SU-DHL-6 (cell line): ENCODE measurements around the gene AMY1C.
"Not testable (repeated sequence)": the region's sequence is repeated elsewhere in the genome, so short reads cannot be mapped to it uniquely, and the experiment has no call there.

ENCODE experiments used
- CTCF ChIP-seq: fragments of 200-600 bp; sonication (generic); IDR thresholded peaks from one replicate; pipeline ENCODE4 v1.5.1; 2017; ENCODE audit warnings: antibody characterized with exemption, mild to moderate bottlenecking, low read length, moderate library complexity; ENCODE audit not compliant: insufficient read depth, poor library complexity, severe bottlenecking
- EZH2phosphoT487 ChIP-seq: fragments of 200-600 bp; sonication (generic), shearing (Covaris generic); conservative IDR thresholded peaks from 2 replicates; pipeline ENCODE4 v1.6.1; 2018; ENCODE audit warnings: mild to moderate bottlenecking, antibody characterized with exemption, low read length, moderate library complexity, mixed read lengths

- not testable (repeated sequence) for TF ChIP-seq CTCF, EZH2phosphoT487
These were observed 32.3 kb upstream of the AMY1C start for GRCh38 chr1:103717404-103717803.
